NT2/D1 (cell line): Measurements from ENCODE around the gene WNT3A.

Experiments
- DNase-seq: peaks from one replicate; pipeline ENCODE4 v3.0.0-alpha.2; 2011; ENCODE audit warnings: low read depth, low spot score
- H3K27me3 ChIP-seq: 2 replicates; pipeline ENCODE4 v1.6.0; 2011; ENCODE audit warnings: mild to moderate bottlenecking; ENCODE audit not compliant: insufficient read length, insufficient read depth
- H3K36me3 ChIP-seq: 2 replicates; pipeline ENCODE4 v1.6.1; 2011; ENCODE audit warnings: mild to moderate bottlenecking, low read length, mixed read lengths; ENCODE audit not compliant: insufficient read depth, insufficient read length
- H3K4me1 ChIP-seq: 2 replicates; pipeline ENCODE4 v1.5.1; 2011; ENCODE audit not compliant: insufficient read depth, insufficient read length
- H3K4me3 ChIP-seq: 2 replicates; pipeline ENCODE4 v1.5.1; 2011; ENCODE audit warnings: low read depth; ENCODE audit not compliant: insufficient read length
- H3K9ac ChIP-seq: 2 replicates; pipeline ENCODE4 v1.6.0; 2011; ENCODE audit warnings: low read depth; ENCODE audit not compliant: insufficient read length
- H3K9me3 ChIP-seq: 2 replicates; pipeline ENCODE4 v1.5.1; 2011; ENCODE audit warnings: mild to moderate bottlenecking, low read length; ENCODE audit not compliant: insufficient read depth
- SUZ12 ChIP-seq: IDR thresholded peaks from 2 replicates; pipeline ENCODE4 v1.6.1; 2011; ENCODE audit not compliant: insufficient read length, insufficient read depth; ENCODE audit errors: extremely low read depth
- YY1 ChIP-seq: IDR thresholded peaks from 2 replicates; pipeline ENCODE4 v1.6.1; 2011; ENCODE audit not compliant: insufficient read length, insufficient read depth
- ZNF274 ChIP-seq: IDR thresholded peaks from 2 replicates; pipeline ENCODE4 v1.6.1; 2011; ENCODE audit warnings: mild to moderate bottlenecking, low read depth, low read length

Gene WNT3A

DNA sequence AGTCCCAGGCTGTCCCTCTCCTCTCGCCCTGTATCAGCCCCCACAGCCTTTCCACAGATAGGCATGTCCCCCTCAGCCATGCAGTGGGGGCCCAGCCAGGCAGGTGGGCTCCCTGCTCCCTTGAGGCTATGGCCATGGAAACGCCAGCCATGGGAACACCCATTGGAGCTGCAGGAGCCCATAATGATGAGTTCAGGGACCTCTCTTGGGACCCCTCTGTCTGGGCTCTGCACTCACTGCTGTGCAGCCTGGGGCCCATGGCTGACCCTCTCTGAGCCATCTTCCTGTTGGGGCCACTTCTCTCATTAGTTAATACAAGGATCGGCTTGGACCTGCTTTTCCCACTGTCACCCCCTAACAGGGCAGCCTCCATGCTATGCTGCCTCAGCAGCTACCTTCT, 33.2 kb downstream of the WNT3A start:
- H3K9ac ChIP-seq, result no peak overlapping the region
- no peaks in the 10 kb centered on the region for H3K9me3 ChIP-seq
- no peak for DNase-seq
- H3K4me1 ChIP-seq, result peaks cover 28% of the 10 kb centered on the region
- TF ChIP-seq SUZ12 (no peak), YY1 (no peak), ZNF274 (no peak)
- no peak overlapping the region for H3K4me3 ChIP-seq
- H3K27me3 ChIP-seq, result peaks cover 51% of the 10 kb centered on the region
- H3K36me3 ChIP-seq, result no peaks in the 10 kb centered on the region

DNA sequence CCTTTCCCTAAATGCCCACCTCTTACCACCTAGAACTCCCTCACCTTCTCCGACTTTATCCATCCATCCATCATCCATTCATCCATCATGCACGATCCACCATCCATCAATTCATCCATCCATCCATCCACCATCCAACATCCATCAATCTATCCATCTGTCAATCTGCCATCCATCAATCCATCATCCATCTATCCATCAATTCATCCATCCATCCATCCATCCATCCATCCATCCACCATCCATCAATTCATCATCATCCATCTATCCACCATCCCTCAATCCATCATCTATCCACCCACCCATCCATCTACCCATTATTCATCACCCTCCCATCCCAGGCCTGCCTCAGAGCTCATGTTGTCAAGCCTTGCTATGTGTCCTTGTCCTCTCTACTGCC, 34.5 kb downstream of the WNT3A start:
- Histone ChIP-seq H3K9me3 (no peaks in the 10 kb centered on the region), H3K4me1 (peaks cover 38% of the 10 kb centered on the region), H3K36me3 (no peaks in the 10 kb centered on the region), H3K27me3 (peaks cover 51% of the 10 kb centered on the region), H3K9ac (no peak overlapping the region), H3K4me3 (no peak overlapping the region)
- TF ChIP-seq ZNF274 (no peak), SUZ12 (no peak), YY1 (no peak)
- DNase-seq, result no peak

DNA sequence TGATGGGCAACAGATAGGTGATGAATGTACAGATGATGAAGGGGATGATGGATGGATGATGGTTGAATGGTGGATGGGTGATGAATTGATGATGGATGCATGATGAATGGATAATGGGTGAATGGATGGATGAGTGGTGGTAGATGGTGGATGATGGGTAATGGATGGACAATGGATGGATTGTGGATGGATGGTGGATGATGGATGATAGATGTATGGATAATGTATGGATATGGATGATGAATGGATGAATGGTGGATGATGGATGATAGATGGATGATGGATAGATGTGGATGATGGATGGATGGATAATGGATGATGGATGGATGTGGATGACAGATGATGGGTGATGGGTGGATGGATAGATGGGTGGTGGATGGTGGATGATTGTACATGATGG, 35.7 kb downstream of the WNT3A start:
- TF ChIP-seq YY1 (no peak), SUZ12 (no peak), ZNF274 (no peak)
- no peaks in the 10 kb centered on the region for H3K9me3 ChIP-seq
- H3K4me3 ChIP-seq, result no peak overlapping the region
- peaks cover 37% of the 10 kb centered on the region for H3K4me1 ChIP-seq
- no peak for DNase-seq
- H3K9ac ChIP-seq, result no peak overlapping the region
- H3K27me3 ChIP-seq, result peaks cover 42% of the 10 kb centered on the region
- H3K36me3 ChIP-seq, result no peaks in the 10 kb centered on the region

DNA sequence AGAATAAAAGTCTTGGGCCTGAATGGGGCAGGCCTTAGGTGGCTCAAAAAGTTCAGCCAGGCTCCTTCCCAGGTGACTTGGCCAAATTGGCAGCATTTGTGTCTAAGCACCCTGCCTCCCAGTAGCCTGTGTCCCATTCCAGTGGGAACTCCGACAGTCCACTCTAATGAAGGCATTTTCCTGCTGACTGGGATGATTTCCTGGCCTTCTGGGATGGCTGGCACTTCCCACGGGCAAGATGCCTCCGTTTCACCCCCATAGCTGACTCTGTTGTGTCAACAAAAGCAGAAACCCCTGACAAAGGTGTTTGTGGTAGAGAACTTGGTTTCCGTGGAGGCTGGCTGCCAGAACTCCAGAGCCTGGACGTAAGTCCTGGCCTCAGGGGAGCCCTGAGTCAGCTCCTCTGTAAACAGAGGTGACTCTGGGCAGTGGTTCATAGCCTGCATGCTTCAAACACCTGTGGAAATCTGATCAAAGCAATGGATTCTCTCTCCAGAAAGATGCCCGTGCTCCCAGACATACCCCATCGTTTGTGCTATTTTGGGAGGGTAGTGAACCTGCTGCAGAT, 36.6 kb downstream of the WNT3A start:
- no peak overlapping the region for H3K9ac ChIP-seq
- H3K36me3 ChIP-seq, result no peaks in the 10 kb centered on the region
- TF ChIP-seq YY1 (no peak), ZNF274 (no peak), SUZ12 (no peak)
- no peak overlapping the region for H3K4me3 ChIP-seq
- DNase-seq, result no peak
- peaks cover 33% of the 10 kb centered on the region for H3K27me3 ChIP-seq
- H3K9me3 ChIP-seq, result no peaks in the 10 kb centered on the region
- H3K4me1 ChIP-seq, result peaks cover 40% of the 10 kb centered on the region

DNA sequence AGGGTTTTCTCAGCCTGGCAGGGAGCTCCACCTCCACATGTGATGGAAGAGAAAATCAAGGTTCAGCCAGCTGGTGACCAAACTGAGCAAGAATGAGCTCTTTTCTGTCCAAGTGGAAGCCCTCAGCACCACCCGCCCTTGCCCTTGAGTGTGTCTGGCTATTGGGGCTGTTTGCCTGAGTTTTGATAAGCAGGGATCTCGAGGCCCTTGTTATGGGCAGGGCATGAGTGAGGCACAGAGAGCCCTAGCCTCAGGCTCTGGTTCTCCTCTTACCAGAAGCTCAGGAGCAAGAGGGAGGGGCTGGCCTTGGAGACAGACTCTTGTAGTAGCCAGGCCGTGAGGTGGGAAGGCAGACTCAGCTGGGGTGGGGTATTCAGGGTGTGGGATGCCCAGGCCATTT, 38.2 kb downstream of the WNT3A start:
- TF ChIP-seq YY1 (no peak), SUZ12 (no peak), ZNF274 (no peak)
- H3K4me3 ChIP-seq, result no peak overlapping the region
- no peaks in the 10 kb centered on the region for H3K9me3 ChIP-seq
- DNase-seq, result no peak
- H3K36me3 ChIP-seq, result no peaks in the 10 kb centered on the region
- peak overlapping the region; percentile 57 for H3K9ac ChIP-seq
- H3K27me3 ChIP-seq, result peaks cover 17% of the 10 kb centered on the region
- peaks cover 36% of the 10 kb centered on the region for H3K4me1 ChIP-seq

DNA sequence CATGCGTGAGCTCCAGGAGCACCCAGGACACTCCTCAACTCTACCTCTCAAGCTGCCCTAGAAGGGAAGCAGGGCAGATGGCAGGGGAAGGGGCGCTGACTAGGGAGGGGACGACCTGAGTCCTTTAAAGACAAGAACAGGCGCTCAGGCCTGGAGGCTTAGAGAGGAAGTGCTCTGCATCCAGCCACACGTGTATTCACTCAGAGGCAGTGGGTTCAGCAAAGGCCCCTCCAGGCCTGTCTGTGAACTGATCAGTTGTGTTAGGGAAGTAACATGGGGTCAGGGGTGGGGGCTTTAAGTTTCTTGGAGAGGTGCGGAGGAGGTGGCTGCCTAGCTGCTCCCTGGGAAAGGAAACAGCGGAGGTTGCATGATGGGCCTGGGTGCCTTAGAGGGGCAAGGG, 38.6 kb downstream of the WNT3A start:
- Histone ChIP-seq H3K27me3 (peaks cover 14% of the 10 kb centered on the region), H3K4me3 (no peak overlapping the region), H3K9ac (peak overlapping the region; percentile 57), H3K4me1 (peaks cover 36% of the 10 kb centered on the region), H3K36me3 (no peaks in the 10 kb centered on the region), H3K9me3 (no peaks in the 10 kb centered on the region)
- no peak for DNase-seq
- TF ChIP-seq ZNF274 (no peak), SUZ12 (no peak), YY1 (no peak)

DNA sequence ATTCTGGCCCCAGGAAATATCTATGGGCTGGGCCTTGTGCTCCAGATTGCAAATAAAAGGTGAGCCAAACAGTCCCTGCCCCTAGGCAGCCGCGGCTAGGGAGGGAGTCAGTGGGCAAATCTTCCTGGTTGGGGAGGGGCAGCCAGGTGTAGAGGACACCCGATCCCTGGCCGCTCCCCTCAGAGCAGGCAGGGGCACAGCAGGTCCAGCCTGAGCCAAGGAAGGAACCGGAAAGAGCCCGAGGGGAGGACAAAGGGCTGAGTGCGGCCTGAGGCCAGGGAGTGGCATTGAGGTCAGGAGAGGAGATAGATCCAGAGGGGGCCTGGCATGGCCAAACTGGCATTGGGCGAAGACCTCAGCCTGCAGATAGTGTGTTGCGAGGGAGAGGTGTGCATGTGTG, 39.1 kb downstream of the WNT3A start:
- Histone ChIP-seq H3K4me1 (peaks cover 36% of the 10 kb centered on the region), H3K36me3 (no peaks in the 10 kb centered on the region), H3K9ac (peak overlapping the region; percentile 57), H3K27me3 (peaks cover 14% of the 10 kb centered on the region), H3K9me3 (no peaks in the 10 kb centered on the region), H3K4me3 (no peak overlapping the region)
- no peak for DNase-seq
- no peak for TF ChIP-seq ZNF274

DNA sequence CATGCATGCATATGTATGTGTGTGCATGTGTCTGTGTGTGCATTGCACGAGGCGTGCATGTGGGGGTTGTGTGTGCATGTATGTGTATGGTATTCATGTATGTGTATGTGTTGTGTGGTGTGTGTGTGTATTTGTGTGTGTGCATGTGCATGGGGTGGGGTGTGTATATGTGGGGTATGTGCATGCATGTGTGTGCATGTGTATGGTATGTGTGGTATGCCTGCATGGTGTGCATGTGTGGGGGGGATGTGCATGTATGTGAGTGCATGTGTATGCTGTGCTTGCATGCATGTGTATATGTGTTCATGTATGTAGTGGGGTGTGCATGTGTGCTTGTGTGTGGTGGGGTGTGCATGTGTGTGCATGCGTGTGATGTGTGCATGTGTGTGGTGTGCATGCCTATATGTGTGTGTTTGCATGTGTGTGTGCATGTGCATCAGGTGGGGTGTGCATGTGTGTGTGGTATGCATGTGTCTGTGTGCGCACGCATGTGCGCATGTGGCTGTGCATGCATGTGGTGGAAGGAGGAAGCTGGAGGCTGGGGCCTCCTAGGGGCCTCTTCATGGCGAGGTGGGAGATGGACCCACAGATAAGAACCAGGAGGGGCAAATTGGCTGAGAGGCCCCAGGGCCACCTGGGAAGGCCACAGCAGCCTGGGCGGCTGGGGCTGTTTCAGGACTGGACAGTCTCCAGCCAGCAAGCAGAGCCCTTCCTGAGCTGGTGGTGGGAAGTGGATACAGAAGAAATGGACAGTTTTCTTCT, 39.8 kb downstream of the WNT3A start:
- Histone ChIP-seq H3K9me3 (no peaks in the 10 kb centered on the region), H3K9ac (no peak overlapping the region), H3K4me1 (peaks cover 36% of the 10 kb centered on the region), H3K36me3 (no peaks in the 10 kb centered on the region), H3K4me3 (no peak overlapping the region), H3K27me3 (peaks cover 6% of the 10 kb centered on the region)
- DNase-seq, result no peak
- TF ChIP-seq ZNF274, result no peak
